Measurements from ENCODE around the gene CHST1.

CHST1 gene

DNA sequence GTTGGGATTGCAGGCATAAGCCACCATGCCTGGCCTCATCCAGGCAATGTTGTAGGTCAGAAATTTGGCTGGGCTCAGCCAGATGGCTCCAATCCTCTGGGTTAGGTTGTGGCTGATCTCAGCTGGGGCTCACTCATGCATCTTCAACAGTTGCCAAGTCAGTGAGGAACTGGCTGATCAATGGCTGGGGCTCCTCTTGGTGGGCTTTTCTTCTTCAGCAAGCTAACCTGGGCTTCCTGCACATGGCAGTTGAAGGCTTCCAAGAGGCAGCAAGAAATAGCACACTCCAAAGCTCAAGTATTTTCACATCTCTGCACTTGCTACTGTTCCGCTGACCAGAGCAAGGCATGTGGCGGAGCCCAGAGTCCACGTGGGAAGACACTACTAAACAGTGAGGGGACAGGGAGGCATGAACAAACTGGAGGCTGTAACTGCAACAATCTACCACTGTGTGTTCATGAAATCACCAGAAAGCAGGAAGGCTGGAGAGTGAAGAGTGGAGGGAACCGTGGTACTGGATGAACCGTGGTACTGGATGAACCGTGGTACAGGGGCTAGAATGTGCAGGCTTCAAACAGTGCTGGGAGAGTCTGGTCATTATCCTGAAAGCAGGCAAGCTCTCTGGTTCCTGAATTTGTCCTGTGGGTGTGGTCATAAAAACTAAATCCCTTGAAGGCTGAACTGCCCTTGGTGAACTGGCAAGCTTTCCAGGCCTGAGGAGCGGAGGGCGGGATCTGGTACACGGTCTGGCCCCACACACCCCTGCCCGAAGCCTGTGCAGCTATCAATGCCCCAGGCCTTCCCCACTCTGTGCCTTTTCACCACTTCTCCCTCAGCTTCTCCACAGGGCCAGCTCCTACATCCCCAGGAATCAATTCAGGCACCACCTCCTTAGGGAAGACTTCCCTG, 20.2 kb downstream of the CHST1 start:
- no peak for DNase-seq (ENCODE audit: low spot score)

DNA sequence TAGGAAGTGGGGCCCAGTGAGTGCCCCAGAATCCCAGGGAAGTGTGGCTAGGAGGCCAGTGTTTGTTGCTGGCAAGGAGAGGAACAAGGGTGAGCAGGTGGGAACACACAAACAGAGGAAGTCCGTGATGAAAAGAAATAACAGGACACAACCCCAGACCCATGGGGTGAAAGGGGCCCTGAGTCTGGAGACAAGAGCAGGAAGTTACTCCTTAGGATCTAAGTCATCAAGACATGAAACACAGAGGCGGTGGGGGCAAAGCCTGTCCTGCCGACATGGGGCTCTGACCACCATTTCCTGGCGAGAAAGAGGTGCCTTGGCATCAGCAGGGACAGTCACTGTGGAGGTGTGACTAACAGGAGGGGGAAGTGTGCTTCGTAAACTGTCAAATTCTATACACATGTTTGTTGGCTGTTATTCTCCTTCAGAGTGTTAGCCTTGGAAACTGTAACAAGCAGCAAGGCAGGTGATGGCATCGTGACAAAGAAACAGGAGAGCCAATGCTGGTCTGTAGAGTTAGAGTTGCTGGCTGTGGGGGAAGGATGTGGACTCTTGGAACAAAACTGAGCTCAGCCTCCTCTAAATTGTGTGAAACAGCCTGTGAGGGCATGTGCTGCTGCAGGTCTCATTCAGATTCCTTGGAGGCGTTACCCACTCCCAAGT, 21.7 kb downstream of the CHST1 start:
- no peak for DNase-seq (ENCODE audit: low spot score)

DNA sequence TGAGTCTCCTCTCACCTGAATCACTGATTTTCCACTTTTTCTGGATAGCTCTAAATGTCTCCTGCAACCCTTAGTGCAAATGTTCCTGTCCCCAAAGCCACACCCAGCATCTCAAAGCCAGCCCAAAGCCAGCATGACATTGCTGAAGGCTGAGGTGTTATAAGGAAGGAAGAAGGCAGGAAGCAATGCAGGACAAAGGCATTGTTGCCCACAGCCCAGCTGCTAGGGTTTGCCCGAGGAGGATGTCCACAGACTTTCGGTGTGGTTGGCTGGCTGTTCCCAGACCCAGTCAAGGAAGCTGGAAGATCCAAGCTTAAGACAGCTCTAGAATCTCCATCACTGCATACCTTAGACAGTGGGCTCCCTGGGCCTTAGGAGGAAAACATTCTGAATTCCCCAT, 23.5 kb downstream of the CHST1 start:
- no peak for DNase-seq (ENCODE audit: low spot score)

DNA sequence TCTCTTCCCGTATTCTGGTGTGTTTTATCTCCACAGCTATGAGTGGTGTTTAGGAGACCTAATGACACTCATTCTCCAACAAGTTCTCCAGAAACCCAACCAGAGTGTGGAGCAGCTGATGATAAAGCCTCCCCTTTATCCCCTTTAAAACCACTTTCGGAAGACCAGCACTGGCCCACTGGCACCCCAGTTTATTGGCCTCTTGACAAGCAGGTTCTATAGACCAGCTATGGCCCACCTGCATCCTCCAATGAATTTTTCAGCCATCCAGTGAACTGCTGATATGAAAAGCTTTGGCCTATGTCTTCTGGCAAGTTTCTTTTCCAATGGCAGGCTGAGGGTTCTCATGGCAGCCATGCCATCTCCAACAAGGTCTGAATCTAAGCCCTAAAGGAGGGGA, 27.4 kb downstream of the CHST1 start:
- DNase-seq (ENCODE audit: low spot score): no peak

- DNase-seq (ENCODE audit: low spot score): no peak
Measured at GRCh38 chr11:45635907-45636306, 29.5 kb downstream of the CHST1 start.

GRCh38 chr11:45625611-45626010, 39.8 kb downstream of the CHST1 start:
- DNase-seq (ENCODE audit: low spot score): no peak

- no peak for DNase-seq (ENCODE audit: low spot score)
Measured at GRCh38 chr11:45624095-45624494, 41.3 kb downstream of the CHST1 start.

DNA sequence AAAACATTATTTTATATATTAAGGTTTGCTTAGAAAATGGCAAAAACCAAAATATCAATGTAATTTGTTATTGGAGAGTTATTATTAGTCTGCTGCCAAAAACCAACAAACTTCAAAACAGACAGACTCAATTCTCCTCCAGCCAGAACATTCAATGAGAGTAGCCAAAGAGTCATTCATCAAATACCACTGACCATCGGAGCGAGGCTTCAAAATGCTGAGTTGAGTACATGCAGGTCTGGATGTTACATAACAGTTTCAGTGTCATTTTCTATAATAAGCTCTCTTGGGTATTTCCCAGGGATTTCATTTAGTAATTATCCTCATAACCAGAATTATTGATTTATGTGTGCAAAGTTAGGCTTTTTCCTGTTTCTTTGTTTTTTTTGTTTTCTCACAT, 42.6 kb downstream of the CHST1 start:
- no peak for DNase-seq (ENCODE audit: low spot score)

GRCh38 chr11:45622283-45622682, 43.1 kb downstream of the CHST1 start:
- DNase-seq (ENCODE audit: low spot score): no peak

- DNase-seq (ENCODE audit: low spot score): no peak
Measured at GRCh38 chr11:45621588-45621987, 43.8 kb downstream of the CHST1 start.

- no peak for DNase-seq (ENCODE audit: low spot score)
Measured at GRCh38 chr11:45620243-45620642, 45.2 kb downstream of the CHST1 start.

DNA sequence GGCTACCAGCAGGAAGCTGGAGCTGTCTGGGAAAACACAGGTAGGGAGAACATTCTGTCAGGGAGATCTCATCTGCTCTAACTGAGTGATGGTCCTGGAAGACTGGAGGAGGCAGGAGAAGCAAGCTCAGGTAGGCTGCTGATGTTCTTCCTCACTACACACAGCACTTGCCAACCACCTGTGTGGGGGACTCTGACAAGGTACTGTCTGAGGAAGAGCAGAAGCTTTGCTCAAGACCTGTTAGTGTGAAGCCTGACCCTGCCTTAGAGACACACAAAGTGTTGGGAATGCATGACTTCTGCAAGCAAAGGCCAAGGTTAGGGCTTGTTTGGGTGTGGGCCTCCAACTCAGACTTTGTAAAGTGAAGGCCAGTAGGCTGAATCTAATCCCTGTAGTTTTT, 46.5 kb downstream of the CHST1 start:
- DNase-seq (ENCODE audit: low spot score): no peak

DNA sequence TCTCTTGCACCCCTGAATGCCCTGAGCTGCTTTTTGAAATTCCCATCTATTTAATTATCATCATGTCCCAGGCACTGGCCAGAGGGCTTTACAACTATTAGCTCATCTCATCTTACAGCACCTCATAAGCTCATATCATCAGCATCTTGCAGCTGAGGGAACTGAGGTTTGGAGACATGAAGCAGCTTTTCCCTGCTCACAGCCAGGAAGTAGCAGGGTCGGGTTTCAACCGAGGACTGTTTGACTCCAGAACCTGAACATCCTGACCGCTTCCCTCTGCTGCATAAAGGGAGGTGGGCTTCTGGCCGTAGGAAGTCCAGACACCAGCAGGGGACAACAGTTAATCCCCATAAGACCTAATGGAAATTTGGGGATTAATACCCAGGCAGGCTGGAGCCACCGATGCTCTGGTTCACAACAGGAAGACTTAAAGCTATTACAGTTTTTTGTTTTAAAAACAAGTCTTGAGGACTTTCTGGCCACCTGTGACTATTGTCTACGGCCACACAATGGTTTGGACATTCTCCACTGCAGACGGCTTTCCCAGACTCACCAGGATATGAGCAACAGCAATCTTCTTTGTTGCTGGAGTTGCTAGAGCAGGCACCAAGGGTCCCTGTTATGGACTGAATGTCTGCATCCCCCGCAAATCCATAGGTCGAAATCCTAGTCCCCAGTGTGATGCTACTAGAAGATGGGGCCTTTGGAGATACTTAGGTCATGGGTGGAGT, 47.4 kb downstream of the CHST1 start:
- DNase-seq (ENCODE audit: low spot score): no peak

GRCh38 chr11:45616802-45617549, 48.4 kb downstream of the CHST1 start:
- DNase-seq (ENCODE audit: low spot score): no peak

GRCh38 chr11:45615182-45615792, 50.1 kb downstream of the CHST1 start:
- no peak for DNase-seq (ENCODE audit: low spot score)

DNA sequence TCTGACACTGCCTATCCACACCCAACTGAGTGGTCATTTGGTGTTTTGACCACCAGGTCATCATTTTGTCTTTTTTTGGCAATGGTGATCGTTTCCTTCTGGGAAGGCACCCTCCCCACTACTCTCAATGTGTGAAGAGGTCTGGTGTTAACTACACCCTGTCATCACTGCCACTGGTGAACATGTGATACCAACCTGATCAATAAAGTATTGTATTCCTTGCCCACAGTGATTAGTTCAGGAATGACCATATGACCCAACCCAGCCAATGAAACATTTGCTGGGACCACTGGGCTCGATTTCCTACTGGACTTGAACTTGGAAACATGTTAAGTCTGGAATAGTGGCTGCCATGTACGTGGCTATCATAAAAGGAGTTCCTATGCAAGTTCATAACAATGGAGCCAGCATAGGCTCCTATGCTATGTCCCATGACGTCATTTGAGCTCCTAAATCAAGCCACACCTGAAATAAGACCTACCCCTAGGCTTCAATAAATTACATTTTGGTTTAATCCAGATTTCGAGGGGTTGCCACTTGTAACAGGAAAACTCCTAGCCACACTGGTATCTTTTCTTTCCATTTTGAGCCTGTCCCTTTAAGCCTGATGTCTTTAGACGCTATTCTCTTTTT, 51.1 kb downstream of the CHST1 start:
- DNase-seq (ENCODE audit: low spot score): no peak

DNA sequence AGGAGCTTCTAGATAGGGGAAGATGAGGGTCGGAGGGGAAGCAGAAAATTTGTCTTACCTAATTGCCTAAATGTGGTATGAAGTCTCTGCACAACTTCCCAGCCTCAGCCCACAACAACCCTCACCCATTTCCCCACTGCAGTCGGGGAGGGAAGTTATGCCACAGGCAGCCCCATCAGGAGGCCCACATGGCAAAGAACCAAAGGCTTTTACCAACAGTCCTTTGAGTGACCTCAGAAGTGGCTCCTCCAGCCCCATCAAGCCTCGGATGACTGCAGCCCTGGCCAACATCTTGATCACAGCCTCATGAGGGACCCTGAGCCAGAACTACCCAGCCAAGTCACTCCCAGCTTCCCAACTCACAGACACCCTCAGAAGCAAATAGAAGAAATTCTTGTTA, 54.8 kb downstream of the CHST1 start:
- DNase-seq (ENCODE audit: low spot score): no peak

- no peak for DNase-seq (ENCODE audit: low spot score)
Measured at GRCh38 chr11:45609902-45610301, 55.5 kb downstream of the CHST1 start.

DNA sequence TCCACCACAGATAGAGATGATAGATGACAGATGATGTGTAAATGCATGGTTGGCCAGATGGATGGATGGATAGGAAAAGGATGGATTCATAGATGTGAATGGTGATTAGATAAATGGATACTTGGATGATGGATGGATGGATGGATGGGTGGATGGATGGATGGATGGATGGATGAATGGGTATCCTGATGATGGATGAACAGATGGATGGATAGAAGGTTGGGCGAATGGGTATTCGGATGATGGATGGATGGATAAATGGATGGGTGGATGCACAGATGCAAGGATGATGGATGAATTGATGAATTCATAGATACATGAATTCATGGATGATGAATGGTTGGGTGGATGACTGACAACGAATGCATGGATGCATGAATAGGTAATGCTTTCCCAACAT, 56.1 kb downstream of the CHST1 start:
- no peak for DNase-seq (ENCODE audit: low spot score)

DNA sequence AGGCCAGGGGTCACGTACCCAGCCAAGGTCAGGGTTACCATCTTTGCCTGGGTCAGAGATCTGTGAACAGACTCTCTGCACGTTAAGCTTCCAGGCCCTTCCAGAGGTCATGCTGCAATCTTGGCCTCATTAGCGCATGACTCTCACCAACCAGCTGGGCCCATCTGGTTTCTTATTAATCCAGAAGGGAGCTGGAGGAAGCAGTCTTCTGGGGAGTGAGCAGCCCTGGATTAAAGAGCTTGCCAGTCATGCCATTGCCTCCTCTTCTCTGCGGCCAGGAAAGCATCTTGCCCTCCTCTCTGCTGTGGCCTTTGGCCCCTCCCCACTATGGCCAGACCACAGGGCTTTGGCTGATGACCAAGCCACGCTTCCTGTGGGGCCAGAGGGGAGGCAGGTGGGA, 57.4 kb downstream of the CHST1 start:
- DNase-seq (ENCODE audit: low spot score): no peak

Measured in CD4-positive, alpha-beta T cell treated with Interleukin-2 at 100 ng/mL for 4 hours (primary cell).